Activated naive CD4-positive, alpha-beta T cell (primary cell): Measurements from ENCODE around the gene TBXA2R.
"Not testable (repeated sequence)": the region's sequence is repeated elsewhere in the genome, so short reads cannot be mapped to it uniquely, and the experiment has no call there.

Experiments
- DNase-seq, 4 experiments: peaks; one replicate each; lab custom pipeline; 2025; lab: John Stamatoyannopoulos, UW

Gene TBXA2R

GRCh38 chr19:3639479-3639878 lies 32.8 kb upstream of the TBXA2R start:
- no peak for DNase-seq

- no peak for DNase-seq
These were observed 31.8 kb upstream of the TBXA2R start for GRCh38 chr19:3638208-3639193.

- DNase-seq: no peak
These were observed 30.9 kb upstream of the TBXA2R start for GRCh38 chr19:3637621-3638020.

- no peak for DNase-seq
These were observed 30.3 kb upstream of the TBXA2R start for GRCh38 chr19:3636962-3637361.

GRCh38 chr19:3636506-3636905 lies 29.8 kb upstream of the TBXA2R start:
- DNase-seq: no peak

- DNase-seq: no peak
These were observed 27.9 kb upstream of the TBXA2R start for GRCh38 chr19:3634496-3635045.

- DNase-seq: no peak
These were observed 26.9 kb upstream of the TBXA2R start for GRCh38 chr19:3633559-3633988.

GRCh38 chr19:3632739-3633558 lies 26.3 kb upstream of the TBXA2R start:
- no peak for DNase-seq

- no peak for DNase-seq
These were observed 25.4 kb upstream of the TBXA2R start for GRCh38 chr19:3632098-3632497.

GRCh38 chr19:3631053-3631861 lies 24.6 kb upstream of the TBXA2R start:
- no peak for DNase-seq

- not testable (repeated sequence) for DNase-seq
These were observed 22.1 kb upstream of the TBXA2R start for GRCh38 chr19:3628766-3629165.

GRCh38 chr19:3627351-3627723 lies 20.7 kb upstream of the TBXA2R start:
- DNase-seq: no peak

GRCh38 chr19:3626473-3627350 lies 20.0 kb upstream of the TBXA2R start, which contains the start of gene CACTIN:
Gene CACTIN (minus strand): TSS chr19:3626790. CDS start chr19:3626762, 28 bp downstream.
- peak; percentile 95 to 98 (median 96) for DNase-seq

GRCh38 chr19:3625996-3626472 lies 19.4 kb upstream of the TBXA2R start:
- no peak for DNase-seq

GRCh38 chr19:3623716-3624115 lies 17.0 kb upstream of the TBXA2R start:
- DNase-seq: no peak

GRCh38 chr19:3622224-3622623 lies 15.5 kb upstream of the TBXA2R start:
- no peak for DNase-seq

- DNase-seq: no peak
These were observed 15.0 kb upstream of the TBXA2R start for GRCh38 chr19:3621689-3622088.

- no peak for DNase-seq
These were observed 14.3 kb upstream of the TBXA2R start for GRCh38 chr19:3620817-3621547.

GRCh38 chr19:3620145-3620816 lies 13.6 kb upstream of the TBXA2R start:
- no peak for DNase-seq
